Measurements from ENCODE around the gene GSG1L2.

The GSG1L2 gene

DNA sequence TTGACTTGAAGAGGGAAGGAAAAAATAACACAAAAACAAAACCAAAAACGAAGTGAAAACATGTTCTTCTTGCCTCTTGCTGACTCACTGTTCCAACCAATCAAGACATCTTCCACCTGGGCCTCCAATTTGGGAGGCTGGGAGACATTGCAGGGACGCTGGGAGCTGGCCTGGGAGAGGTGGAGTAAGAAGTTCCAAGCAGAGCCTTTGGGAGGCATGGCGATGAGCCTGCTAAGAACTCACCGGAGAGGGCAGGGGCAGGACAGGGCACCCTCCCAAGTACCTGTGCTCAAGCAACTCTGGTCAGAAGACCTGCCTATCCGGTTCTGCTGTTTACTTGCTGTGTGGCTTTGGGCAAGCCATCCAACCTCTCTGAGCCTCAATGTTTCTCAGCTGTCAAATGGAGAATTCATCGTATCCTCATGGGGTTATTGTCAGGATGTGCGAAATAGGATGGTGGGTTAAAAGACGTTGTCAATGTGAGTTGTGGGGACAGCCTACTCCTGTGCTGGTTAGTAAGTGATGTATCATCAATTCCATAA is 3.0 kb upstream of the GSG1L2 start:
- no peak for DNase-seq (ENCODE audit: low read depth in 2 of 2)

DNA sequence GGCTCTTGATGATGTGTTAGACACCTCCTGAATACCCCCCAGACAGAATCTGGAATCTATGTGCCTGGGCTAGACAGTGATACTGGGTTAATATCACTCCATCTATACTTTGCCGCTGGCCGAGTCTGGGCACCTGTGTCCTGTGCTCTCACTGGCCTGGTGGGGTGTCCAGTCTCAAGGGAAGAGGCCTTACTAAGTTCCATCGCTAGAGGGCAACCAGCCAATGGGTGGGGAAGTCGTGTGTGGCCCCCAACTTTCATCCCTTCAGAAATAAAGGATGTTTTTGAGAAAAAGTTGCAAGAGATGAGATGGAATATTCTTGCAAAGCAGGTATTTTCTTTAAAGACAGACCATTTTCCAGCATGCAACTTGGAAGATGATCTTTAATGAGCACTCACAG is 2.2 kb upstream of the GSG1L2 start:
- no peak for DNase-seq (ENCODE audit: low read depth in 2 of 2)

DNA sequence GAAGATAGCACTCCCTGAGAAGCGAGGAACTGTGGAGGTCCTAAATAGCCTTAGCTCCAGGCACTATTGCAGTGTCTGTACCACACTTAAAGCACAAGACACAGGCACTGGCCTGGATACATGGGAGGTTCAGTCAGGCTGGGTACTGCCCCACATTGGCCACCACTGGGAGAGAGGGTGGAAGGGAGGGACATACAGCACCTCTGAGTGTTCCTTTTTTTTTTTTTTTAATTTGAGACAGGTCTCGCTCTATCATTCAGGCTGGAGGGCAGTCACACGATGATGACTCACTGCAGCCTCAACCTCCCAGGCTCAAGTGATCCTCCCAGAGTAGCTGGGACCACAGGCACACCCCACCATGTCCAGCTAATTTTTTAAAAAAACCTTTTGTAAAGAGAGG is 1.4 kb downstream of the GSG1L2 start:
- DNase-seq (ENCODE audit: low read depth in 2 of 2): no peak

DNA sequence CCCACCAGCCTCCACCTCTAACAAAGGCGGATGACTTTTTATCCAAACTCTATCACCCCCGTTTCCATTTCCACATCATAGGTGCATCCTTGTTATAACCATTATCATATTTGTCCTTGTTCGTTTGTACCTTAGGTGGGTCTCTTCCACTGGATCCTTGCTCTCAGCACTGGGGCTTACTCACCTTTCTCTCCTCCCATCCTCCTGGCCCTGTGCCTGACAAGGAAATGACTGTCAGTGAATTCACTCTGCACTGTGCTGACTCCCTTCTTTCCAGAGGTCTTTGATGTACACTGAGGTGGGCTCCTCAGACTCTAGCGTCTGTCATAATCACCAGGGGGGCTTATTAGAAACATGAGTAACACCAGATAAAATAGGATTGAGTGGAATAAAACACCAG is 3.1 kb downstream of the GSG1L2 start:
- no peak for DNase-seq (ENCODE audit: low read depth in 2 of 2)

DNA sequence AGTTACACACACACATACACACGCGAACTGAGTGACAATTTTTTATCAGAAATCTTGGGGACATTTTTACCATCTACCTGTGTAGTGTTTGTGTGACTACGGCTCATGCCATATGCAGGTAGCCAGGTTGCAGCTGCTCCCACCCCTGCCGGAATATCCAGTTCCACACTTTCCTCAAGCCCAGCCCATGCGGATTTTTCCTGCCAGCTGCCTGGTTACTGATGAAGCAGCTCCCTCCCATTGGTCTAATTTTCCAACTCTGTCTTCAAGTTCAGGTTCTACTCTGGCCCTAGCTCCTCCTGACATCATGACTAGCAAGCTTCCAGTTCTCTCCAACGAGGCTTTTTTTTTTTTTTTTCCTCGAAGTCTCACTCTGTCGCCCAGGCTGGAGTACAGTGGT is 4.8 kb downstream of the GSG1L2 start:
- DNase-seq (ENCODE audit: low read depth in 2 of 2): no peak

DNA sequence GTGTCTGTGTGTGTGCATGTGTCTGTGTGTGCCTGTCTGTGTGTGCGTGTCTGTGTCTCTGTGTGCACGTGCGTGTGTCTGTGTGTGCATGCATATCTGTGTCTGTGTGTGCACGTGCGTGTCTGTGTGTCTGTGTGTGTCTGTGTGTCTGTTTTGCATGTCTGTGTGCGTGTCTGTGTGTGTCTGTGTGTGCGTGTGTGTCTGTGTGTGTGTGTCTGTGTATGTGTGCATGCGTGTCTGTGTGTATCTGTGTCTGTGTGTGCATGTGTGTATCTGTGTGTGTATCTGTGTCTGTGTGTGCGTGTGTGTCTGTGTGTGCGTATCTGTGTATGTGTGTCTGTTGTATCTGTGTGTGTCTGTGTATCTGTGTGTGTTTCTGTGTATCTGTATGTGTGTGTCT is 5.4 kb downstream of the GSG1L2 start:
- DNase-seq (ENCODE audit: low read depth in 2 of 2): no peak

DNA sequence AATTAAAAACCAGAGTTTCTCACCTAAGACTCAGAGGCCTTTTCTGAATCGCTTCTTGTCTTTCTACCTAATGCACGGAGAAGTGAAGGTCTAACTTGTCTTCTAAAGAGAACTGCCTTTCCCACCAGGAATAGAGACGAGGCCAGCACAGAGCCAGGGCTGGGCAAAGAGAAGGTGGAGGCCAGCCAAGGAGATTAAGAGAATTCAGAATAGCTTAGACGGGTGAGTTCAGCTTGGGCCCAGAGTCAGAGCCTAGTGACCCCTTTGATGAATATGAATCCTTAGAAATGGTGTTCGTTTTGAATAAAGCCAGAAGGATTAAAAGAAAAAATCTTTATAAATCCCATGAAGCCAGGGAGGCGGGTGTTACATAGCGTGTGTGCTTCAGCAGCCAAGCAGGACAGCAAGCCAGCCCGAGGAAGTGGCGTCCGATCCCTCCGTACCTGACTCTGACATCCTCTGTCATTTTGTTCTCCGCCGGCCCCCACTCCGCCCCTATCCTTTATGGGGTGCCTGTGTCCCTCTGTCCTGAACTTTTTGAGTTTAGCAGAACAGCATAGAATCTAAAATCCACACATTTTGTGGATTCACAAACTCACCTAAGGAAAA is 7.4 kb downstream of the GSG1L2 start:
- DNase-seq (ENCODE audit: low read depth in 2 of 2): no peak

DNA sequence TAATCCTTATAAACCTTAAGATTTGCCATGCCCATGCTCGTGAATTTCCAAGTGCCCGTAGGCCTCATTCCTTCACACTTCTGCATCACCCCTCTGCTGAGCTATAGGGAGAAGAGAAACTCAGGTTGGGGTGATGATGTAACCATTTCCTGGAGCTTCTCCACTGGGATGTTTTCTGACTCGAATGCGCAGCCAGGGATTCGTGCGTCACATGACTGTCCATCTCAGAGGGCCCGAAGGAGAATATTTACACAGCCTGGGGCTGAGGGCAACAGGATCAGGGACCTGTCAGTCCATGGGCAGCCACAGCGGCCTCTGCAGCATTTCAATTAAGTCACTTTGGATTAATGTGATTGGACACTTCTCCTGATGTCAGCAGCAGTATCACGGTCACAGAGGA is 8.7 kb downstream of the GSG1L2 start:
- no peak for DNase-seq (ENCODE audit: low read depth in 2 of 2)

DNA sequence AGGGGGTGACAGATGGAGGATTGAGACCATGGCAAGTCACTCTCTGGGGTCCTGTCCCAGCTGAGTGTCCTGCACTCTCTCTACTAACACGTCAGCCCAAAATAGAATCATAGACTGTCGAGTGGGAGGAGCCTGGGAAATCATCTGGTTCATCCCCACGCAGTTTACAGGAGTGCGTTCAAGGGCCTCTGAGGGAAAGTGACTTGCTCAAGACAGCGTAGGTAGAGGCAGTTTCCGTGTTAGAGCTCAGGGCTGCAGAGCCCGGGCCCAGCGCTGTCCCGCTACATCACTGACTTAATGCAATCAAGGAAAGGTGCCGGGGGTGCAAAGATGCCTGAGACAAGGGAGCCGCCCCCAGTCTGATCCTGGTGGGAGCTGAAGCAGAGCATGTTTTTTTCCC is 10.3 kb downstream of the GSG1L2 start:
- no peak for DNase-seq (ENCODE audit: low read depth in 2 of 2)

DNA sequence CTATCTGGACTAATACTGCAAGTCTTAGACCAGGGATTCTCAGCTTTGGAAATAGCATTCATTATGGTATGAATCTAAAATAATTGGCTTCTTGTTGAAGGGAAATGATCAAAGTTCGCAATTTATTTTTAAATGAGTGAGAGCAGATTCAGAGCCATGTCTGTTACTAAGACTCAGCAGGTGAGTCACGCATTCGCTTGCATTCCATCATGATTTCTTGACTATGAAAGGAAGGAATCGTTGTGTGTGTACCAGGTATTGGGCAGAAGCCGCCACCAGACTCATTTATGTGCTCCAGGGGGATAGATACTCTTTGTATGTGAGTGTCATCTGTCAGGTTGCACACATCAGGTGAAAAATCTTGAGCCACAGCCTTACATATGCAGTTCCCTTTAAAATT is 10.8 kb downstream of the GSG1L2 start:
- DNase-seq (ENCODE audit: low read depth in 2 of 2): no peak

DNA sequence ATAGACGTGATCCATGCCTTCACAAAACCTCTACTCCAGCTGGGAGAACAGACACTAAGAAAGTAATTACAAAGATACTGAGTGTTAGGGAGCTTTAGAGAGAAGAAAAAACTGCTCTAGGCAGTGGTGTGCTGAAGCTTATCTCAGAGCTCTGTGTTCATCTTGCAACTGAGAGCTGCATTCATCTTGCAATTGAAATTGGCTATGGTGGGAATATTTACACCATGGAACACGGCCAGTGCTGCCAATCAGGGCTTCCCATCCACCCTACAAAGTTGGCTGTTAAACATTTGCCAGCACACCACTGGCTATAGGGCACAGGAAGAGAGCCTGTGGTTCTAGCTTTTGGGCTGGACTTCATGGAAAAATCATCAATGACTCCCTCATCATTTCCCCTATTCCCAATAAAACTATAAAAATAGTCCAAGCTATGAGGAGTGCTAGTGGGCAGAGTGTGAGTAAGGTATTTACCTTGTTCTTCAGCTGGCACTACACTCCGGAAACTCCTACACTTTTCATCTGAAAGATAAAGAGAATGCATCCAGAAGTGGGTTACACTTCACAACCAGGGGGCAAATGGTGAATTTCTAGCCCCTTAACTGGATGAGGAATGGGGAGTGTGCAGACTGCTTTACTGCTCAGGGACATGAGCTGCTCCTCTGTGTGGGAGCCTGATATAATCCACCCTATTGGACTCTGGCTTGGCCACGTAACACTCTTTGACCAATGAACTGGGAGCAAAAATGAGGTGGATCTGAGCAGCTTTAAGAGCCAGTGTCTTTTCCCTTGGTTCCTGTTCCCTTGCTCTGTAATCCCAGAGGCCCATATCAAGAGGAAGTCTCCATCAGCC is 11.6 kb downstream of the GSG1L2 start:
- no peak for DNase-seq (ENCODE audit: low read depth in 2 of 2)

DNA sequence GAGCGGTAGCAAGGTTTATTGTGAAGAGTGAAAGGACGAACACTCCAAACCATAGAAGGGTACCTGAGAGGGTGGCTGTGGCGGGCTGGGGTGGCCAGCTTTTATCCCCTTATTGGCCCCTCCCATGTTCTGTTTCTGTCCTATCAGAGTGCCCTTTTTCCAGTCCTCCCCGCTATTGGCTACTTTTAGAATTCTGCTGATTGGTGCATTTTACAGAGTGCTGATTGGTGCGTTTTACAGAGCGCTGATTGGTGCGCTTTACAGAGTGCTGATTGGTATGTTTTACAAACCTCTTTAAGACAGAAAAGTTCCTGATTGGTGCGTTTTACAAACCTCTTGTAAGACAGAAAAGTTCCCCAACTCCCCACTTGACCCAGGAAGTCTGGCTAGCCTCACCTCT is 12.5 kb downstream of the GSG1L2 start:
- DNase-seq (ENCODE audit: low read depth in 2 of 2): no peak

DNA sequence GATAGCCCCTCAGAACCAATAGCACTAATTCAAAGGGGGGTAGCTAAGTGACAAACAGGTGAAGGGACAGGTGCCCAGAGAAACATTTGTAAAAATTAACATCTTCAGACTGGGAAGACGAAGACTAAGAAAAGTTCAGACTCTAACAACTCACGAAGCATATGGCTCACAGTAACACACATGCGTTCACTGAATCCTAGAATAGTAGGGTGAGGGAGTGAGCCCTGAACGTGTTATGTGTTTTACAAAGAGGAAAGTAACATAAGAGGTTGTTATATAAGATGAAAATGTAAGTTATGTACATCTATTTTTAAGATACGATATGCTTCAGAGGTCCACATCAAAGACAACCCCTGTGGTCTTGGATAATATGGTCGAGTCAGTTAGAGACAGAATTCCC is 15.2 kb downstream of the GSG1L2 start:
- DNase-seq (ENCODE audit: low read depth in 2 of 2): no peak

DNA sequence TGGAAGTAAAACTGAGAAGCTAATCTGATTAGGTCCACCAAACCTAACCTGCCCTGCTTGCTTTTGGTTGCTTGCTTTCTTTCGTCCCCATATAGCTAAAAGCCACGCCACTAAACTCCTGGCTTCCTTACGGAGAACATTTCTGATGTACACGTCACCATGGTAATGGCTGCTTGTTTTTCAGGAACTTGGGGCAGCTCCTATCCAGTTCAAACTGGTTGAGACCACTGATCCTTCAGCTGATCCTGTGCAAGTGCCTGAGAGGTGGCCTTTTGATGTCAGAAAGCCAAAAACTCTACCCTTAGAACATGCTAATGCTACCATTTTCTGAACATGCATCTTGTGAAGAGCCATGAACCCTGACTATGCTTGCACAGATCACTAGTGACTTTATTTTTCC is 16.1 kb downstream of the GSG1L2 start:
- no peak for DNase-seq (ENCODE audit: low read depth in 2 of 2)

DNA sequence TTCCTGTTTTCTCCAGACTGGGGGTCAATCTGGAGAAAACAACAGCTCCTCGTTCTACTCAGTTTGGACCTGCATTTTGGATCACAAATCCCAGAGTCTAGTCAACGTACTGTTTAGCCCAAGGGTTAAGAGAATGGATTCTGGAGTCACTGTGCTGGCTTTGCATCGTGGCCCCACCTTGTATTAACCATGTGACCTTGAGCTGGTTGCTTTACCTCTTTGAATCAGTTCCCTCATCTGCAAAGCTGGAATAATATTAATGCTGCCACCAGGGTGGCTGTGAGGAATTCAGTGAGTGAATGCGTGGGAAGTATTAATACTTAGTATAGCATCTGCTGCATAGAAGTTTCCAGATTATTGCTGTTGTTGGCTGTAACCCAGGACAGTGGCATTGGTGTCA is 19.2 kb downstream of the GSG1L2 start:
- DNase-seq (ENCODE audit: low read depth in 2 of 2): no peak

DNA sequence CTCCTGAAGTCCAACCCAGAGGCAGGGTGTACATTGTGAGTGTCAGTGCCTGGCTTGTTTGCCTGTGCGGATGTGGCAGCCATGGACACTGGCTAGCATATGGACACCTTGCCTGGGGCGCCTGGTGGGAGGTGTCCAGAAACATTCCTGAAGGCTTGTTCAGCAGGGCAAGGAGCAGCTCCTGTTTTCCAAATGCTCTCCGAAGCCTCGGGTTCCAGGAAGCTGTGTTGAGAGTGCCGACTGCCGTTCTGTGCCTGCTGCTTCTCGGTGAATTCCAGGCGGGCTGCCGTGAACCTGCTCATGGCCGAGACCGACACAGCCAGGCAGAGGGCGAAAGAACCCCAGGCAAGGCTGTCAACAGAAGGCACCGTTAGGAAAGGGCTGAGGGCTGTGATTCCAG is 19.6 kb downstream of the GSG1L2 start:
- DNase-seq (ENCODE audit: low read depth in 2 of 2): no peak

DNA sequence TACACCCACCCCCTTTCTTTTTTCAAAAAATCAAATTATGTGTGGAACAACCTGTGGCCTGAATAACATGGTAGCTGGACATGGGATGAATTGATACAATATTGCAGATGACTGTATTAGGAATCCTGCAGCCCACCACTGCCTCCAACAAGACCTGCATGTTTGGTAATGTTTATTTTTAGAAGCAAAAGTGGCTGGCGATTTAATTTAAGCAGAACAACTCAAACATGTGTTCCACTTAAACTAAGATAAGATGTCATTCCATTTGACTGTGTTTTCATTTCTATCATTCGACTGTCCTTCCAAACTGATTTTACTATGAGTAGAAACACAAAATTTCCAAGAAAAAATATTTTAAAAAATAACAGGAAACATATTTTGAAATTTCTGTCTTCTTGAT is 20.4 kb downstream of the GSG1L2 start:
- no peak for DNase-seq (ENCODE audit: low read depth in 2 of 2)

DNA sequence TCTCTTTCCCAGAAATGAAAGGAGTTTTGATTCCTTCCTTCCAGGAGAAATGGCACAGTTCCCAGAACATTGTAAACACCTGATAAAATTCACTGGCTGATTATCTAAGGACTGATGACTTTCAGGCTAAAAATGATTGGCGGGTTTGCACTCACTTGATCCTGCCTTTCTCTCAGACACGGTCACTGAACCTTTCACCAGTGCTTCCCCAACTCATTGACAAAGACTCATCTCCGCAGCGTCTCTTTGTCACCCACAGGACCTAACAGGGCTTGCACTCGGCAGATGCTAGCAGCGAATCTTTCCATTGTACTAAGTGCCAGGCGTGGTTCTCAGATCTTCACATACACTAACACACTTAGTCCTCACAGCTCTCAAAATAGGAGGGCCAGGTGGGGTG is 23.2 kb downstream of the GSG1L2 start:
- DNase-seq (ENCODE audit: low read depth in 2 of 2): no peak

DNA sequence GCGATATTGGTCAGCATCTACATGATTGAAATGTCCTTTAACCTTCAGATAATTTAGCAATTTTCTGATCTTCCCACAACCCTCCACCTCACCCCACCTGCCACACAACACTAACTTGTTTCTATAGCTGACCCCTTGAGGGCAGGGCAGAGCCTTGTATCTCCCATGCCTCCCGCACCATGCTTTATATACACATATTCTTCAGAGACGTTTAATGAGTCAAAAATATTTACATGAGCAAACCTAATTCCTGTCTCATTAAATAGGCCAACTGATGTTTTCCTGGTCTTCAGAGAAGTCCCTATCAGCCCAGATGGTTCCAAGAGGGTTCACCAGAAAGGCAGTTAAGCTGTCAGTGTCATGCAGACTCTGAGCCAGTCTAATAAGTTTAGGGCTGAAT is 23.9 kb downstream of the GSG1L2 start:
- DNase-seq (ENCODE audit: low read depth in 2 of 2): no peak

DNA sequence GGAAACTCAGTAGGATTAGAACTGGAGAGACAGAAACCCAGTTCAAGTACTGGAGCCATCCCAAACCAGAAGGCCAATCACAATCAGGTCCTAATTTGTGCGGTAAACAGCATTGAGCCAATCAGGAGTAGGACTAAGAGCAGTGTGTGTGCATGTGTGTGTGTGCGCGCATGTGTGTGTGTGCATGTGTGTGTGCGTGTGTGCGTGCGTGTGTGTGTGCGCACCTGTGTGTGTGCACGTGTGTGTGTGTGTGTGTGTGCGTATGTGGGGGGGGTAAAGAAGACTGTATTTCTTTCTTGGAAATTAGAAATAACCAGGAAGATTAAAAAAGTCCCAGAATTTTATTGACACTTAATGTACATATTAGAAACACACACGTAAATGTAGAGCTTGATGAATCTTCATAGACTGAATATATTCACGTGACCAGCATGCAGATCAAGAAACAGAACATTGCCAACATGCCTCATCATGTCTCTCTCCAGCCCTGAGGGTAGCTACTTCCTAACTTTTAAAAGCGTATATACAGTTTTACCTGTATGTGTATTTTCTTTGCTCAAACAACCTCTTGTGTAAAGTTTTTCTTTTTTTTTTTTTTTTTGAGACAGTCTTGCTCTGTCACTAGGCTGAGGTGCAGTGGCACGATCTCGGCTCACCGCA is 29.6 kb downstream of the GSG1L2 start:
- no peak for DNase-seq (ENCODE audit: low read depth in 2 of 2)

DNA sequence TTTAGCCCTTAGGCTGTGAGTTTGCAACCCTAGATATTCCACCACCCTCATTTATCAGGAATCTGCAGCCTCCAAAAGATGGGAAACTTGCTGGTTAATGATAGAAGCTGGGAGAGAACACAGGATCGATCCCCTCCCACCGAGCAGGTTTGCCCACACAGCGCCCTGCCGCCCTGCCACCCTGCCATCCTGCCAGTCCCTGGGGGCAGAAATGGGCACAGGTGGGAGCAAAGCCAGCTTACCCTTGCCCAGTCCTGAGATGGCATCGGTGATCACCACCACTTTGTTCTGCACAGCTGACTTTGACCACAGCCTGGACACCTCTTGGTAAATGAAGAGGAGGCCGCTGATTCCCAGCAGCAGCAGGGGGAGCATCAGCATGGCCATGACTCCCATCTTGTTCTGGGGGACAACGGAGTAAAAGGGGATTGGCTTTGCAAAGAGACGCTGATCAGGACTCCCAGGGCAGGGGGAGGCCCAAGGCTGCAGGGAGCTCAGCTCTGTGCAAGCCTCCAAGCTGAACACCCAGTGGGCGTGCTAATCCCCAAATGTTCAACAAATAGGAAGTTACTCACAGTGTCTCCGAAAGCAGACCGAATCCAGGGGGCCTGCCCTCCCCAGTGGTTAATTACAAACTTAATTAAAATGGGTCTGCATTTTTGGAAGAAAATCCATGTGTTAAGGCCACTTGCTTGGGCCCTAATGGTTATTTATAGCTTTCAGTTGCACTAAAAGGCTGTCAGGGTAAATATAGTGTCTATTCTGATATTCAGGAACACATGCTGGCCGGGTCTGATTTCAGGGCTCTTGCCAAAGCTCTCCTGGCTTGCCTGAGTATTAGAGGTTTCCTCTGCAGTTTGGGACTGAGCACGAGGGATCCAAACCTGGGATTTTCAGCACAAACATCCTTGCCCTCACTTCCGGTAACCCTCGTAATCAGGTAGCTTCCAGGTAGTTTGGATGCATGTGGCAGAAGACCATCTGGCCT is 30.7 kb downstream of the GSG1L2 start, which contains the start of gene DHRS7C:
TSS of gene DHRS7C (minus strand) at position 704 of the 988 bp plus-strand sequence. CDS start at position 396, 308 bp downstream.
- DNase-seq (ENCODE audit: low read depth in 2 of 2): no peak

DNA sequence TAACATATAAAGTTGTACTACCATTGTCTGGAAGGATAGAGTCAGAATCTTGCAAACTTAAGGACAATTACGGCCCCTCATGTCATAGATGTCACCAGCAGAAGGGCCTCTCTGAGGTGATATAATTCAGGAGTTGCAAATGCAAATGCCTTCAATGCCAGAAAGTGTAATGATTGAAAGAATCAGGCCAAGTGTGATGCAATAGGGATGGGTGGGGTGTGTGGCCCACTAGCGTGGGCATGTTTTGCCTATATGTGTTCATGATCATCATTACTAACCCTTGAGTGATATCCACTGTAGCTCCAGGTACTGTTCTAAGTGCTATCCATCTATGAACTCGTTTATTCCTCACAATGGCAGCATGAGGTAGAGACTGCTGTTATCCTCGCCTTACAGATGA is 31.6 kb downstream of the GSG1L2 start:
- no peak for DNase-seq (ENCODE audit: low read depth in 2 of 2)
